C4-2B (cell line): Measurements from ENCODE around the gene MRPS30.

Experiments used
- ZFX ChIP-seq: fragments of 450-650 bp; IDR thresholded peaks from 2 replicates; pipeline ENCODE4 v1.6.1; 2017
- TF ChIP-seq, protein P1 (sequence below): fragments of 450-650 bp; conservative IDR thresholded peaks from 2 replicates; pipeline ENCODE4 v1.5.1; 2017; ENCODE audit warnings: mild to moderate bottlenecking

GRCh38 chr5:44830951-44831350 lies 22.2 kb downstream of the MRPS30 start:
- TF ChIP-seq, protein P1, sequence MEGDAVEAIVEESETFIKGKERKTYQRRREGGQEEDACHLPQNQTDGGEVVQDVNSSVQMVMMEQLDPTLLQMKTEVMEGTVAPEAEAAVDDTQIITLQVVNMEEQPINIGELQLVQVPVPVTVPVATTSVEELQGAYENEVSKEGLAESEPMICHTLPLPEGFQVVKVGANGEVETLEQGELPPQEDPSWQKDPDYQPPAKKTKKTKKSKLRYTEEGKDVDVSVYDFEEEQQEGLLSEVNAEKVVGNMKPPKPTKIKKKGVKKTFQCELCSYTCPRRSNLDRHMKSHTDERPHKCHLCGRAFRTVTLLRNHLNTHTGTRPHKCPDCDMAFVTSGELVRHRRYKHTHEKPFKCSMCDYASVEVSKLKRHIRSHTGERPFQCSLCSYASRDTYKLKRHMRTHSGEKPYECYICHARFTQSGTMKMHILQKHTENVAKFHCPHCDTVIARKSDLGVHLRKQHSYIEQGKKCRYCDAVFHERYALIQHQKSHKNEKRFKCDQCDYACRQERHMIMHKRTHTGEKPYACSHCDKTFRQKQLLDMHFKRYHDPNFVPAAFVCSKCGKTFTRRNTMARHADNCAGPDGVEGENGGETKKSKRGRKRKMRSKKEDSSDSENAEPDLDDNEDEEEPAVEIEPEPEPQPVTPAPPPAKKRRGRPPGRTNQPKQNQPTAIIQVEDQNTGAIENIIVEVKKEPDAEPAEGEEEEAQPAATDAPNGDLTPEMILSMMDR = no peak
- no peak for TF ChIP-seq ZFX
